Activated naive CD4-positive, alpha-beta T cell treated with anti-CD3 and anti-CD28 coated beads, Interleukin-2, amount 10 ng/mL, durations not matched to agents 7 days and 5 days (primary cell): ENCODE data around the gene IFIH1.

Experiments
- CTCF ChIA-PET: fragments of 350-600 bp; sonication (Branson Sonifier 250); formaldehyde crosslinking; loops from one replicate; lab custom pipeline; 2021; ENCODE audit warnings: antibody characterized with exemption; lab: Charles Lee
- DNase-seq: peaks from one replicate; pipeline ENCODE4 v3.0.0-alpha.2; 2020
- H3K27ac Mint-ChIP-seq: one replicate; pipeline ENCODE4 v1.8.0; 2021; ENCODE audit warnings: mild to moderate bottlenecking, moderate library complexity, mixed read lengths
- H3K27me3 Mint-ChIP-seq: one replicate; pipeline ENCODE4 v1.8.0; 2021; ENCODE audit warnings: mild to moderate bottlenecking, mixed read lengths
- H3K36me3 Mint-ChIP-seq: one replicate; pipeline ENCODE4 v1.8.0; 2021; ENCODE audit warnings: mixed read lengths
- H3K4me1 Mint-ChIP-seq: one replicate; pipeline ENCODE4 v1.8.0; 2021; ENCODE audit warnings: mixed read lengths
- H3K4me3 Mint-ChIP-seq: one replicate; pipeline ENCODE4 v1.8.0; 2021; ENCODE audit warnings: mild to moderate bottlenecking, moderate library complexity, mixed read lengths
- H3K9me3 Mint-ChIP-seq: one replicate; pipeline ENCODE4 v1.8.0; 2021; ENCODE audit warnings: mixed read lengths

Gene IFIH1

DNA sequence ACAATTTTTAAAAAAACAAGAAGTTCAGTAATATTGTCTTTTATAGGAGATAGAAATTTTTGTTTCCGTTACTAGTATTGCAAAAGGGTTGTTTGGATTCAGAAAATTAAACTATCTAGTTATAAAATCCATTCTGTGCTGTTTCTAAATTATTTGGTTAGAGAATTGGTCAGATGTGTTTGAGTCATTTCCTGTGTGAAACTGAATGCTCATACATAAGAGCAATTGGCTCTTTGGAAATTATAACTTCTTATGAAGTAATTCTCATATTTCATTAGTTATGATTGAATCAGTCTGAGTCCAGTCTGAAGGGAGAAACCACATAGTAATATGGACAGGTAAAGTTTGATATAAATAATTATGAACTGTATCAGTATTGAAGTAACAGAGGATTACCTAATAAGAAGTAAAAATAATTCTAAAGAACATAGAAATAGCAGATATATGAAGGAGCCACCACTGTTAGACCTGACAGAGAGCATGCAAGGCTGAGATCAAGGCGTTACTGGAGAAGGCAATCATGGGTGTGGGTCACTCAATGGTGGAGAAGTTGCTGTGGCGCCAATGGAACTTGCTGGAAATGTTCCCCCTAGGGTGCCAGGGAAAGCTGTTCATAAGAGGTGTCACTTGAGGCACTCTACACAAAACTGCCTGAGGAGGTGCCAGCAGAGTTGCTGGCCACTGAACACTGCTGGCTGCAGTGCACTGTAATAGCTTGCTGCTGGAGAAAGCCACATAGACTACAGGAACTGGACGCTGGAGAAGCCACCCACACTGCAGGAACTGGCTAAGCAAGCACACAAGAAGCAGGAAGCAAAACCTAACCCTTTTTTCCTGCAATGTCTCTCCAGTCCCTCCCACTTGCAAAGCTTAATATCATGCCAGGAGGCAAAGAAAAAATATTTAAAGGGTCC, 57.2 kb downstream of the IFIH1 start:
- Mint-ChIP-seq H3K27me3 (peaks cover 4% of the 10 kb centered on the region), H3K27ac (no peak overlapping the region), H3K4me1 (peaks cover 14% of the 10 kb centered on the region), H3K4me3 (no peak overlapping the region), H3K9me3 (no peaks in the 10 kb centered on the region), H3K36me3 (peaks cover 8% of the 10 kb centered on the region)
- CTCF ChIA-PET = interaction anchor here (1.1 to 1.3 kb wide), 3 partner anchors 35 to 40 kb away, joined by 3 to 4 read pairs (median 3); no protein-coding TSS in a partner anchor
- no peak for DNase-seq

DNA sequence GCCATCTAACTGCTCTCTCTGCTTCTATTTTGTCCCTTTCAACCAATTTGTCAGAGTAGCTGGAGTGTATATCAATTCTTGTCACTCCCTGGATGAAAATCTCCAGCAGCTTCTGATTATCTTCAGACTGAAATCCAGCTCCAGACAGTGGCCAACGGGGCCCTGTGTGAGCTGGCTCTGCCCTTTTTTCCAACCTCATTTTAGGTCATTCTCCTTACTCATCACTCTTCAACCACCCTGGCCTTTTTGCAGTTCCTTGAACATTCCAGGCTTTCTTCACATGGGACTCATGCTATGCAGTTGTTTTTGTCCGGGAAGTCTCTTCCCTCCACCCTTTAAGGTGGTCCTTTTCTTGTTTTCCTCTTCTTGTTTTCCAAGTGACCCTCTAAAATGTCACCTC, 59.8 kb downstream of the IFIH1 start:
- CTCF ChIA-PET = interaction anchor here (0.9 to 1.2 kb wide), 2 partner anchors 9 to 40 kb away, joined by 3 read pairs; no protein-coding TSS in a partner anchor
- H3K4me1 Mint-ChIP-seq = peaks cover 14% of the 10 kb centered on the region

DNA sequence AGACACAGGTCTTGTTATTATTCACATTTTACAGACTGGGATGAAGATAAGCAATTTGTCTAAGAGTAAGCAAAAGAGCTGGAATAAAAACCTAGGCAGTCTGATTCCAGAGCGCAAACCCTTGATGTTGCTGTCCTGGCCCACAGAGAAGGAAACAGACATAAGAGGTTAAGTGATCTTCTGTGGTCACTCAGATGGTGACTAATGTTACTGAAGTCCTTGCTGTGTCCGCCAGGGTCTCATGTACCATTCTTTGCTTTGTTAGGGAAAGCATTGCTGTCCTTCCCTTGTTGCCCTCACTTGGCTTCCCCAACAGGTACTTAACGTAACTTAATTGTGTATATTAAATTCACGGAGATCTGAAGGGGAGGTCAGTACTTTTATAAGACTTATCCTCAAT, 60.3 kb downstream of the IFIH1 start:
- Mint-ChIP-seq H3K4me1 (peaks cover 14% of the 10 kb centered on the region), H3K27ac (no peak overlapping the region), H3K36me3 (no peaks in the 10 kb centered on the region), H3K9me3 (no peaks in the 10 kb centered on the region), H3K27me3 (peaks cover 12% of the 10 kb centered on the region), H3K4me3 (no peak overlapping the region)
- DNase-seq = no peak
- CTCF ChIA-PET = interaction anchor here (0.9 to 1.2 kb wide), 2 partner anchors 9 to 40 kb away, joined by 3 read pairs; no protein-coding TSS in a partner anchor

More for the DNA sequence above, 59.8 kb downstream of the IFIH1 start:
- Mint-ChIP-seq H3K27me3 (peaks cover 10% of the 10 kb centered on the region), H3K36me3 (no peaks in the 10 kb centered on the region), H3K9me3 (no peaks in the 10 kb centered on the region), H3K4me3 (no peak overlapping the region), H3K27ac (no peak overlapping the region)
- no peak for DNase-seq

DNA sequence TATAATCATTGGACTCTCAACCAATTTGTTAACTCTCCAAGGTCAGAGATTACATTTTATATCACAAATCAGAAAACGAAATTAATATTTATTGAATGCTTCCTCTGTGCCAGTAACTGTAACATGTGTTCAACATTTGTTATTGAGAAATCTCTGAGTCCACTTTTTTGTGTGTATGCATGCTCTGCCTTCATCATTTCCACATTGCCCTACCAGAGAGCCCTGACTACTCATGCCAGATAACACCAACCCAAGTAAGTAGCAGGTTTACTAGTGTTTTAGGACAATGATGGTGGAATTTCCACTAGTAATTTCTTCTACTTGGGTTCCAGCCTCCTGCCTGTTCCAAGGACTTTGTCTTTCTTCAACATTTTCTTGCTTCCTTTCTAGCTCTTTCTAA, 61.1 kb downstream of the IFIH1 start:
- no peaks in the 10 kb centered on the region for H3K9me3 Mint-ChIP-seq
- peaks cover 14% of the 10 kb centered on the region for H3K4me1 Mint-ChIP-seq
- CTCF ChIA-PET = no interaction called here
- H3K36me3 Mint-ChIP-seq = no peaks in the 10 kb centered on the region
- H3K4me3 Mint-ChIP-seq = no peak overlapping the region
- no peak overlapping the region for H3K27ac Mint-ChIP-seq
- no peak for DNase-seq
- peaks cover 12% of the 10 kb centered on the region for H3K27me3 Mint-ChIP-seq

DNA sequence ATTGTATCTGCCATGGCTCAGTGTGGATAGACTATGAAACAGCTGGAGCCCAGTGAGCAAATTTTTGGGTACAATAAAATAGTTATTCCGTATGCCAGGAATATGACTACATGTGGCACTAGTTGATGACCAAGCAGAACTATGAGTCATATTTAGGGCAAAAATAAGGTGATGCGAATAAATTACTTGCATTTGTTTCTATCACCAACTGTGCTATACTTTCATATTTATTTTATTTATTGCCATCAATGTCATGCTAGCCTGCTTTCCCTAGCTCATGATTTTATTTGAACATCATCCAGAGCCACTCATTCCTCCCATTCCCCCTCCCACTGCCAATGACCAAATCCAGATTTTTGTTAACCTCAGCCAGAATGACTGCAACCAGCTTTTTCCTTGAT, 61.9 kb downstream of the IFIH1 start:
- Mint-ChIP-seq H3K9me3 (no peaks in the 10 kb centered on the region), H3K27me3 (peaks cover 12% of the 10 kb centered on the region)

DNA sequence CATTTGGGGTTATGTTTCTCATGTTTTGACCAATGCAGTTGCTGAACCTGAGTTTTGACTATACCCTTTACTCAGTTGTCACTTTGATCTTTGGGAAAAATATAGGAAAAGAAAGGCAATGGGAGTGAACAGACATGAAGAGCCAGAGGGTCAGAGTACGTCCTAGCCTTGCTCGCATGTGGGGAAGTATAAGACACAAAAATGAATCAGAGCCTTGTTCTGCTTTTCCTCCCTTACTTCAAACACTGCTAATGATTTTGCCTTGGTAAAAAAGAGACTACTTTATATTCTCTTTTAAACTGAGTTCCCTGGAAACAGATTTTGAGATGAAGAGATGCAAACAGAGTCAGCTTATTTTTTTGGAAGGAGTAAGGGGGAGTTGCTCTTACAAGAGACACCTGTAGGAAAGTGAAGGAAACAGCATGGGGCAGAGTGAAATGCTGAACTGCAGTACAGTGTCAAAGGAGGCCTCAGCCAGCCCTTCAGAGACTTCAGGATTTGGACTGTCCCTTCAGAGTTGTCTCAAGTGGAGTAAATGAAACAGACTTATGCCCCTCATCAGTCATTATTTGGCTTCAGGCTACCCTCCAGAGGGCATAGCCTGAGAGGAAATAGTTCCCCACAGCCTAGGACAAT, 64.1 kb downstream of the IFIH1 start:
- no peaks in the 10 kb centered on the region for H3K9me3 Mint-ChIP-seq
- CTCF ChIA-PET = no interaction called here
- no peak for DNase-seq
- H3K36me3 Mint-ChIP-seq = no peaks in the 10 kb centered on the region
- peaks cover 12% of the 10 kb centered on the region for H3K27me3 Mint-ChIP-seq
- no peak overlapping the region for H3K27ac Mint-ChIP-seq
- H3K4me1 Mint-ChIP-seq = no peaks in the 10 kb centered on the region
- no peak overlapping the region for H3K4me3 Mint-ChIP-seq

More for the DNA sequence above, 61.9 kb downstream of the IFIH1 start:
- H3K4me1 Mint-ChIP-seq = peaks cover 10% of the 10 kb centered on the region
- H3K36me3 Mint-ChIP-seq = no peaks in the 10 kb centered on the region
- no peak overlapping the region for H3K4me3 Mint-ChIP-seq
- H3K27ac Mint-ChIP-seq = no peak overlapping the region
- CTCF ChIA-PET = no interaction called here
- DNase-seq = no peak

DNA sequence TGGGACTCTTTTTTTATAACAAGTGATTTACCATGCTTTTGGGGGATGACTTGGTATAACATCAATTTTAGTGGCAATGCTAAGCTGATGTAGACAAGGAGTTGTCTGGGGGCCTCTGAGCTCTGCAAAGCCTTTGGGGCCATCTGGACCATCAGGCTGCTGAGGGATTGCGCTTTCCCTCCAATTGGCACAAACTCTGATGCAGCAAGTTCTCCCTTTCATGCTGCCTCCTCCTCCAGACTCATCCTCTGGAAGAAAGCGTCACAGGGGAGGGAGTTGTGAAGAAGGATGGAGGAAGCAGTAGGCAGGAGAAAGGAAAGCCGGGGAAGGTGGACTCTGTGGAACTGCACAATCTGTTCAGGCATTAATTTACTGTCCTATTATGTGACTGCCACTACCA, 65.0 kb downstream of the IFIH1 start:
- peaks cover 12% of the 10 kb centered on the region for H3K27me3 Mint-ChIP-seq
- H3K4me3 Mint-ChIP-seq = no peak overlapping the region
- CTCF ChIA-PET = interaction anchor here (0.6 to 1.8 kb wide), 2 partner anchors 33 to 96 kb away, joined by 3 to 8 read pairs; no protein-coding TSS in a partner anchor
- no peaks in the 10 kb centered on the region for H3K36me3 Mint-ChIP-seq
- no peak for DNase-seq
- H3K4me1 Mint-ChIP-seq = no peaks in the 10 kb centered on the region
- H3K27ac Mint-ChIP-seq = no peak overlapping the region
- no peaks in the 10 kb centered on the region for H3K9me3 Mint-ChIP-seq

DNA sequence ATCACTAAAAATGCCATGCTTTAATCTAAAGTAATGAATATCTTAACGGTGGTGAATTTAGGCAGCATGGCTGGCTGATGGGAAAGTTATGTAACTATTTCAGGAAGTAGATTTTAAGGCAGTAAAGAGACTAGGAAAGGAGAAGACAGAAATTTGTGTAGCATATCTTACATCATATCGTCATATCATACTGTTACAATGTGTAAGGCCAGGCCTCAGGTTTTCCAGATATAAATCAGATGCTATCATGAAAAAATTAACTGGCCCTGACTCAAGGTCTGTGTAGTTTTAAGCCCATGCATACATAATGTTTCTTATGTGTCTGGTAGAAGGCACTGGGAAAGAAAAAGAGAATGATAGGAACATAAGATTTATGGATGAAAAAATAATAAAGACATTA, 66.3 kb downstream of the IFIH1 start:
- H3K4me1 Mint-ChIP-seq = no peaks in the 10 kb centered on the region
- H3K27me3 Mint-ChIP-seq = peaks cover 12% of the 10 kb centered on the region
- no peak overlapping the region for H3K4me3 Mint-ChIP-seq
- no peaks in the 10 kb centered on the region for H3K36me3 Mint-ChIP-seq
- CTCF ChIA-PET = interaction anchor here (1.8 kb wide), 1 partner anchor 31 kb away, joined by 8 read pairs; no protein-coding TSS in a partner anchor
- DNase-seq = no peak
- H3K27ac Mint-ChIP-seq = no peak overlapping the region
- no peaks in the 10 kb centered on the region for H3K9me3 Mint-ChIP-seq

DNA sequence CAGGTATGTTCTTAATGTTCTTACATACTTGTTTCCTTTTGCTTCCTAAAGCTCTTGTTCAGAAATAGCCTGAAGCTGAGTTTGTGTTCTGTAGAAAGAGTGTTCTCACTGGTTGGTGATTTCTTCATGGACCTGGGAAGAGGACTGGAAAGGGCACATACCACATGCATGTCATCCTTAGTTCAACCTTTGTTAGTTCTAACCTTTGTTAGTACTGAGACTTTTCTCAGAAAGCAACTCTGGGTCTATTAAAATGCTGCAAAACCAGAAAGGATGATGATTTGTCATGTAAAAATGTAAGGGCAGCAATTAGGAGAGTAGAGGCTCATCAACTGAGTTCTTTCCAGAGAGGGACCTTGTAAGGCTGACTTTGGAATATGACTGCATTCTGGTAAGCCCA, 72.7 kb downstream of the IFIH1 start:
- Mint-ChIP-seq H3K4me1 (no peaks in the 10 kb centered on the region), H3K27me3 (peaks cover 12% of the 10 kb centered on the region), H3K4me3 (no peak overlapping the region), H3K27ac (no peak overlapping the region), H3K9me3 (no peaks in the 10 kb centered on the region), H3K36me3 (no peaks in the 10 kb centered on the region)
- no peak for DNase-seq
- CTCF ChIA-PET = interaction anchor here (1.1 to 1.5 kb wide), 2 partner anchors 22 to 53 kb away, joined by 3 read pairs; no protein-coding TSS in a partner anchor

DNA sequence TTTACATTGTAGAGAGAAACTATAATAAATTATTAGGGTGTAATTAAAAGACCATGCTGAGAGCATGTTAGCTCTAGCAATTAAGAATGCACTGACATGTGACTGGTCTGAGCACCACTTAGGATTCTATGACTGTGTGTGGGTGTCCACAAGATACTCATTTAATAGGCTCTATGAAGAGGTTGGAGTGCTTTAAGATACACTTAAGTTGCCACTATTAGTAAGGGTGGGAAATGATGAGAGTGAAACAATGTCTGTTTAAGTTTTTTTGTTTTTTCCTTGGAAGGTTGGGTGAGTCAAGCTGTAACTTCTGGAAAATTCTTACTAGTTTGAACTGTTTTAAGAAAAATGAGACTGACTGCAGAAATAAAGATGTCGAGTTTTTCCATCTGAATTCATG, 73.4 kb downstream of the IFIH1 start:
- no peak for DNase-seq
- Mint-ChIP-seq H3K4me1 (no peaks in the 10 kb centered on the region), H3K27ac (no peak overlapping the region), H3K27me3 (peaks cover 19% of the 10 kb centered on the region), H3K36me3 (no peaks in the 10 kb centered on the region), H3K4me3 (no peak overlapping the region), H3K9me3 (no peaks in the 10 kb centered on the region)
- CTCF ChIA-PET = interaction anchor here (1.1 to 1.5 kb wide), 2 partner anchors 21 to 54 kb away, joined by 3 read pairs; no protein-coding TSS in a partner anchor

DNA sequence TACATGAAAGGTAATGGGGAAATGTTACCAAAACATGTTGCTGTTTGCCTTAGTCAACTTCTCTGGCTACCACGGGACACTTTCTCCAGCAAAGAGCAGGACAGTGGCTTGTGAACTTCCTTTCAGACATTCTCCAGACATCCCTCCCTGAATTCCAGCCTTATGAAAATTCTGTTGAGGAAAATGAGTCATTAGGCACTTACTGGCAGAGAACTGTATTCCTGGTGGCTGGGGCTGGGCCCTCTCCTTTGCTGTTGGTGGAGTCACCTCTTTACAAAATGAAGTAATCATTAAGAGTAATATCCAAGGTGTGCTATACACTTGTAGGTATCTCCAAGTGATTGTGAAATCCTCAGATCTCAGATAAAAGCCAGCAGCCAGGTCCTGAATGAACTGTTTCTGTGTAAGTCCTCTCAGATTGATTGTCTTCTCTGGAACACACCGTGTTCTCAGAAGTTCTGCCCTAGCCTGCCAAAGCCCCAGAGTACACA, 73.9 kb downstream of the IFIH1 start:
- peaks cover 23% of the 10 kb centered on the region for H3K27me3 Mint-ChIP-seq
- no peak overlapping the region for H3K27ac Mint-ChIP-seq
- H3K36me3 Mint-ChIP-seq = no peaks in the 10 kb centered on the region
- CTCF ChIA-PET = interaction anchor here (1.1 to 1.5 kb wide), 2 partner anchors 21 to 54 kb away, joined by 3 read pairs; no protein-coding TSS in a partner anchor
- no peaks in the 10 kb centered on the region for H3K4me1 Mint-ChIP-seq
- H3K9me3 Mint-ChIP-seq = no peaks in the 10 kb centered on the region
- DNase-seq = no peak
- H3K4me3 Mint-ChIP-seq = no peak overlapping the region

DNA sequence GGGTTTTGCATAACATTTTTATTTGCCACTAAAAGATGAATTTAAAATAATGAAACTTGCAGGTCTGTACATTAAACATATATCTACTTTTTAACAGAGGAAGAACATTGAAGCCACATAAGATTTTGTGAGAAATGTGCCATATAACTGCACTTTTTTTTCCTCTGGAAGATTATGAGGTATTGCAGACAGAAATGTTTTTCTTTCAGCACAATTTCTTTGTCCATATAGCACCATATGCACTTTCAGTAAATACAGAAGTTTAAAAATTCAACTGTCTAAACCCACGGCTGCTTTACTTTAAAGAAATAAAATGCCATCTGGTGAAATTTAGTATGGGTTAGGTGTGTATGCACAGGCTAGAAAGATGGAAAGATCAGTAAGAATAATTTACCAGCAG, 74.8 kb downstream of the IFIH1 start:
- Mint-ChIP-seq H3K27me3 (peaks cover 29% of the 10 kb centered on the region), H3K36me3 (no peaks in the 10 kb centered on the region), H3K9me3 (no peaks in the 10 kb centered on the region), H3K27ac (no peak overlapping the region), H3K4me1 (no peaks in the 10 kb centered on the region), H3K4me3 (no peak overlapping the region)
- CTCF ChIA-PET = interaction anchor here (4.0 kb wide), 1 partner anchor 23 kb away, joined by 21 read pairs; no protein-coding TSS in a partner anchor
- no peak for DNase-seq

DNA sequence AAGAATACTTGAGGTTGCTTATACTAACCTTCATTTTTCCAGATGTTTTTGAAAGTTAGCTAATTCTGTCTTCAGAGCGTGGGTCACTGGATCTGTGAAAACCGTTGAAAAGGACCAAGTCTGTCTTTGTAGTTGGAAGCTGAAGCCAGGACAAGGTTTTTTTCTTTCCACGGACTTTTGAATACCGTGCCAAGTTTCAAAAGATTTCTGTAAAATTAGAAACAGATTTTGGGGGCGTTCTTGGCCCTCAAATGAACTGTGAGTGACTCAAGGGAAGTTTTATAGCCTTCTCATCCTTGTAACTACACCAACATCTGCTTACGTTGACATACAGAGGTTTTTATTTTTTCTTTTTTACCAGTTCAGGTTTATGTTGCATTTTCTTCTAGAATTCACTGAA, 75.2 kb downstream of the IFIH1 start, which contains the start of gene FAP:
Gene FAP (minus strand): TSS at position 152 of the 400 bp plus-strand sequence. CDS start 118 bp downstream, at position 34.
- H3K27ac Mint-ChIP-seq = no peak within 1 kb of the TSS
- no peak for DNase-seq
- H3K4me1 Mint-ChIP-seq = no peaks in the 10 kb centered on the region
- no peaks in the 10 kb centered on the region for H3K36me3 Mint-ChIP-seq
- no peaks in the 10 kb centered on the region for H3K9me3 Mint-ChIP-seq
- no peak within 1 kb of the TSS for H3K4me3 Mint-ChIP-seq
- CTCF ChIA-PET = interaction anchor here (4.0 kb wide), 1 partner anchor 23 kb away, joined by 21 read pairs; no protein-coding TSS in a partner anchor
- peaks cover 29% of the 10 kb centered on the region for H3K27me3 Mint-ChIP-seq
